Stomach (tissue), 4 donors: ENCODE measurements around the gene DGKD.

Experiments
- POLR2A ChIP-seq, 4 donors: fragments of 450-650 bp; IDR thresholded peaks; one replicate each; pipeline ENCODE4 v1.6.1; 2016; ENCODE audit warnings: antibody characterized with exemption in 4 of 4, control low read depth in 2 of 4, mild to moderate bottlenecking in 1 of 4, moderate library complexity in 1 of 4
- POLR2AphosphoS5 ChIP-seq, 3 donors: sonication (generic); formaldehyde crosslinking; IDR thresholded peaks; one replicate each; pipeline ENCODE4 v1.6.1; 2016; ENCODE audit warnings: antibody characterized with exemption in 3 of 3
- TF ChIP-seq, protein P1 (sequence below), 7 experiments: fragments of 450-650 bp in 4 of 7; fragments of 200-600 bp in 3 of 7; sonication (generic) in 3 of 7; IDR thresholded peaks; one replicate each; pipeline ENCODE4 v1.5.1; 2016 to 2019; ENCODE audit warnings: antibody characterized with exemption in 7 of 7, control low read depth in 2 of 7, mild to moderate bottlenecking in 1 of 7

DNA sequence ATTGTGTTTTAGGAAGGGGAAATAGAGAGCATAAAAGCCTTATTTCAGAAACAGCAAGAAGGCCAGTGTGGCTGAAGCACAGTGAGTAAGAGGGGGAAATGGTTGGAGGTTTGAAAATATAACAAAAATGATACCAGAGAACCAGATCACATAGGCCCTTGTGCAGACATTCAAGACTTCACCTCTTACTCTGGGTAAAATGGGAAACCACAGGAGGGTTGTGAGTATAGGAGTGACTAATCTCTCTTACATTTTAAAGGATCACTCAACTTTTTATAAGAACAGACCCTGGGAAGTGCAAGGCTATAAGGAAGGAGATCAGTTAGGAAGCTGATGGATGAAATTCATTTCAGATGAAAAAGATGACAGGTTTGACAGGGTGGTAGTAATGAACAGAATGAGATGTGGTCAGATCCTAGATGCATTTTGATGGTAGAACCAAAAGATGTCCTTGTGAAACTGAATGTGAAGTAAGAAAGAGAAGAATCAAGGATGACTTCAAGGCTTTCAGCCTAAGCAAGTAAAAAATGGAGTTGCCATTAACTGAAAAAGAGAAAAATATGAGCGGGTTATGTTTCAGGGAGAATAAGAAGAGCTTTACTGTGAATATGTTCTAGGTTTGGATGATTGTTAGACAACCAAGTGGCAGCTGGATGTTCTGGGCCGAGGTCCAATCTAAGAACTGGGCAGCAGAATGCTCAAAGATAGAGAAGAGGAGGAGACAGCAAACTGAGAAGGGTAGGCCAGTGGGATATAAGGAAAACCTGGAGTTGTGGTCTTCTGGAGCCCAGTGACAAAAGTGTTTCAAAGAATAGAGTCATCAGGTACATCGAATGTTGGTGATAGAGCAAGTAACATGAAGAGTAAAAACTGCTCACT, 147.1 kb downstream of the DGKD start:
- TF ChIP-seq, protein P1, sequence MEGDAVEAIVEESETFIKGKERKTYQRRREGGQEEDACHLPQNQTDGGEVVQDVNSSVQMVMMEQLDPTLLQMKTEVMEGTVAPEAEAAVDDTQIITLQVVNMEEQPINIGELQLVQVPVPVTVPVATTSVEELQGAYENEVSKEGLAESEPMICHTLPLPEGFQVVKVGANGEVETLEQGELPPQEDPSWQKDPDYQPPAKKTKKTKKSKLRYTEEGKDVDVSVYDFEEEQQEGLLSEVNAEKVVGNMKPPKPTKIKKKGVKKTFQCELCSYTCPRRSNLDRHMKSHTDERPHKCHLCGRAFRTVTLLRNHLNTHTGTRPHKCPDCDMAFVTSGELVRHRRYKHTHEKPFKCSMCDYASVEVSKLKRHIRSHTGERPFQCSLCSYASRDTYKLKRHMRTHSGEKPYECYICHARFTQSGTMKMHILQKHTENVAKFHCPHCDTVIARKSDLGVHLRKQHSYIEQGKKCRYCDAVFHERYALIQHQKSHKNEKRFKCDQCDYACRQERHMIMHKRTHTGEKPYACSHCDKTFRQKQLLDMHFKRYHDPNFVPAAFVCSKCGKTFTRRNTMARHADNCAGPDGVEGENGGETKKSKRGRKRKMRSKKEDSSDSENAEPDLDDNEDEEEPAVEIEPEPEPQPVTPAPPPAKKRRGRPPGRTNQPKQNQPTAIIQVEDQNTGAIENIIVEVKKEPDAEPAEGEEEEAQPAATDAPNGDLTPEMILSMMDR (IDR thresholded peaks at IDR 0.05): no peak
- TF ChIP-seq POLR2AphosphoS5 (IDR thresholded peaks at IDR 0.05): no peak
- no peak for TF ChIP-seq POLR2A (IDR thresholded peaks at IDR 0.05)
